ENCODE measurements around the gene CREB5. TPM values are rescaled to one million over a fixed set of nuclear protein-coding genes. Genes with fewer than 3 reads are reported as not detected.

The CREB5 gene
- total and polyA plus RNA-seq, 2 of the 8 experiments (the other 6 are each of a cell fraction or from before 2014, with no cell fraction given) = 2.4 to 2.7 TPM

GRCh38 chr7:28629216-28629842 lies 217.0 kb downstream of the CREB5 start:
- Histone ChIP-seq H3K9me3 (ENCODE audit: insufficient read depth in 2 of 2, low read depth in 1 of 2, low read length in 1 of 2) (no peaks in the 10 kb centered on the region), H3K9ac (replicated peaks in 1 of 4; ENCODE audit: extremely low read depth in 1 of 4, low read depth in 3 of 4, low read length in 3 of 4) (no peak overlapping the region), H2BK12ac (ENCODE audit: low read depth, low read length) (no peak overlapping the region), H3K18ac (ENCODE audit: extremely low read depth, low read length) (no peak overlapping the region), H3K79me1 (ENCODE audit: low read depth, low read length) (no peaks in the 10 kb centered on the region), H3K36me3 (ENCODE audit: control insufficient read depth in 2 of 4, insufficient read depth in 4 of 4, low read length in 3 of 4) (no peaks in the 10 kb centered on the region), H2BK20ac (ENCODE audit: low read length) (no peak overlapping the region), H2BK15ac (ENCODE audit: low read length) (no peak overlapping the region), H4K20me1 (replicated peaks in 1 of 2; ENCODE audit: control insufficient read depth in 1 of 2, insufficient read depth in 2 of 2, low read length in 2 of 2) (no peaks in the 10 kb centered on the region), H4K8ac (ENCODE audit: extremely low read depth, insufficient read depth, low read length) (no peak overlapping the region), H3K56ac (replicated peaks; ENCODE audit: insufficient read length, low read depth, low read length) (no peak overlapping the region), H4K91ac (replicated peaks; ENCODE audit: insufficient read length, low read length) (no peak overlapping the region), H3K79me2 (ENCODE audit: control insufficient read depth in 1 of 2, insufficient read depth in 2 of 2, low read length in 2 of 2) (no peaks in the 10 kb centered on the region), H3K23ac (ENCODE audit: insufficient read length) (no peak overlapping the region), H2BK5ac (ENCODE audit: low read depth, low read length) (no peak overlapping the region), H3K4me1 (replicated peaks in 1 of 4; ENCODE audit: control insufficient read depth in 3 of 4, insufficient read depth in 4 of 4, low read length in 3 of 4) (peaks cover 0 to 5% (median 0%) of the 10 kb centered on the region in 4 experiments; a peak in 2 of 7 replicates), H2AFZ (ENCODE audit: low read length) (no peak overlapping the region), H3K14ac (ENCODE audit: insufficient read length) (no peak overlapping the region), H3K4ac (replicated peaks; ENCODE audit: insufficient read length, low read depth, low read length) (no peak overlapping the region), H3K27ac (ENCODE audit: low read depth, low read length) (no peak overlapping the region), H4K5ac (ENCODE audit: insufficient read length, low read depth, low read length) (no peak overlapping the region), H2BK120ac (replicated peaks; ENCODE audit: low read depth, low read length) (no peak overlapping the region), H2AK5ac (ENCODE audit: low read depth, low read length) (no peak overlapping the region), H3K4me2 (ENCODE audit: insufficient read depth in 1 of 2, low read depth in 2 of 2, low read length in 2 of 2) (no peak overlapping the region), H3K4me3 (ENCODE audit: extremely low read depth in 1 of 4, insufficient read depth in 2 of 4, low read depth in 3 of 4, low read length in 4 of 4) (no peak overlapping the region), H3K27me3 (replicated peaks in 1 of 4; ENCODE audit: control insufficient read depth in 3 of 4, extremely low read depth in 1 of 4, insufficient read depth in 3 of 4, low read length in 3 of 4) (no peaks in the 10 kb centered on the region), H3K23me2 (ENCODE audit: low read depth, low read length) (no peaks in the 10 kb centered on the region)
- TF ChIP-seq EGR1 (IDR thresholded peaks at IDR 0.05; ENCODE audit: borderline replicate concordance, low read depth, low read length) (no peak), JUND (IDR thresholded peaks at IDR 0.05; ENCODE audit: low read length) (no peak), ZNF274 (IDR thresholded peaks at IDR 0.05; ENCODE audit: borderline replicate concordance, extremely low read depth, low read length) (no peak), CREB1 (IDR thresholded peaks at IDR 0.05) (no peak), SUZ12 (IDR thresholded peaks at IDR 0.05; ENCODE audit: low read length) (no peak), TAF1 (IDR thresholded peaks at IDR 0.05; ENCODE audit: low read depth, low read length) (no peak), ASH2L (IDR thresholded peaks at IDR 0.05; ENCODE audit: low read length) (no peak), SAP30 (IDR thresholded peaks at IDR 0.05; ENCODE audit: insufficient read depth, insufficient replicate concordance, low read length) (no peak)
- TF ChIP-seq, protein P1, sequence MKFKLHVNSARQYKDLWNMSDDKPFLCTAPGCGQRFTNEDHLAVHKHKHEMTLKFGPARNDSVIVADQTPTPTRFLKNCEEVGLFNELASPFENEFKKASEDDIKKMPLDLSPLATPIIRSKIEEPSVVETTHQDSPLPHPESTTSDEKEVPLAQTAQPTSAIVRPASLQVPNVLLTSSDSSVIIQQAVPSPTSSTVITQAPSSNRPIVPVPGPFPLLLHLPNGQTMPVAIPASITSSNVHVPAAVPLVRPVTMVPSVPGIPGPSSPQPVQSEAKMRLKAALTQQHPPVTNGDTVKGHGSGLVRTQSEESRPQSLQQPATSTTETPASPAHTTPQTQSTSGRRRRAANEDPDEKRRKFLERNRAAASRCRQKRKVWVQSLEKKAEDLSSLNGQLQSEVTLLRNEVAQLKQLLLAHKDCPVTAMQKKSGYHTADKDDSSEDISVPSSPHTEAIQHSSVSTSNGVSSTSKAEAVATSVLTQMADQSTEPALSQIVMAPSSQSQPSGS (IDR thresholded peaks at IDR 0.05; ENCODE audit: low read length) = no peak
- CTCF ChIA-PET (ENCODE audit: partially characterized antibody) = interaction anchor here (0.8 to 1.0 kb wide), 2 partner anchors 110 to 156 kb away, joined by 3 read pairs; no protein-coding TSS in a partner anchor
- DNase-seq (ENCODE audit: low read depth in 1 of 2, low spot score in 2 of 2) (no peak), FAIRE-seq (no peak)
- POLR2A ChIA-PET (ENCODE audit: partially characterized antibody) = no interaction called here
- 78% methylated on average over 4 of the region's 4 CpGs; no CpG with 5 or more reads in 1 of the 2 experiments for WGBS, 2 experiments (ENCODE audit: extremely low coverage in 1 of 2, insufficient coverage in 1 of 2, insufficient read length in 1 of 2, insufficient replicate concordance in 2 of 2, low coverage in 1 of 2, low lambda C conversion rate in 2 of 2, missing lambda C conversion rate in 1 of 2)
